Measurements from ENCODE around the gene CLDN17.

DNA sequence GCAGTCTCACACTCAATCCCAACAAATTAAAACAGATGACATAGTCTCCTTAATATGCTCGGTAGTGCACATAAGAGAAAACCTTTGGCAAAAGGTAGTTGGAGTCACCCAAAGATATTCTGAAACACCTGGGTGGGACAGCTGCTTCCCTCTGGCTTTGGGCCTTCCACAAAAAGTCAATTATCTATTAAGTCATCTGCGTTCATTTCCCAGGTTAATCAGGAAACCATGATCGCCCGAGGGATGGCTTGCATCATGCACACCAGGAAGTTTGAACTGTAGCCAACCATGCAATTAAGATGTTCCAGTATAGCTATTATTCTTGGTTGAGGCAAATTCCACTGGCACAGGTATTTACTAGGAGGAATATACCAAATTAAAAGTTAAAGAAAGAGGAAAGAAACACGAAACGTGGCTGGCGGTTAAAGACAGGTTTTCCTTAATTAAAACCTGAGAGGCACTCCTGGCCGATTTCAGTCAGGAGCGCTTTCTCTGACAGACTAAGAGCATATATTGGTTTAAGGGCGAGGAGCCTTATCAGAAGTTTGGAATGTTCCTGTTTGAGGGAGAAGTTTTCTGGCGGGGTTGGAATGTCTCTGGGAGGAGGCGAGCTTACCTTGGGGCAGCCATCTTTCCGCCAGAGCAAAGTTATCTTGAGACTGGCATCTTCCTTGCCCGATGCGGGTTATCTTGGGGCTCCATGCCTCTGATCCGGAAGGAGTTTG, 19.9 kb downstream of the CLDN17 start:
- TF ChIP-seq RAD21 (IDR thresholded peaks at IDR 0.05; ENCODE audit: low read depth) = no peak
- TF ChIP-seq EGR1 (IDR thresholded peaks at IDR 0.05) = no peak
- TF ChIP-seq CEBPB (IDR thresholded peaks at IDR 0.05) = no peak

All from Ishikawa (cell line).